HepG2 (cell line): Measurements from ENCODE around the gene FAM118A. TPM values are rescaled to one million over a fixed set of nuclear protein-coding genes. Genes with fewer than 3 reads are reported as not detected.
A peak's percentile ranks its signal among the peaks of the same experiment; 100 is the strongest.

ENCODE experiments used
- ADNP ChIP-seq: sonication (generic); formaldehyde crosslinking; IDR thresholded peaks from 2 replicates; pipeline ENCODE4 v1.4.0; 2020; ENCODE audit warnings: missing genetic modification reagents
- AKAP8 ChIP-seq: sonication (generic); formaldehyde crosslinking; IDR thresholded peaks from 2 replicates; pipeline ENCODE4 v1.5.1; 2020; ENCODE audit warnings: mild to moderate bottlenecking, missing genetic modification reagents
- CCDC6 ChIP-seq: sonication (generic); formaldehyde crosslinking; IDR thresholded peaks from 2 replicates; pipeline ENCODE4 v1.8.1; 2022; ENCODE audit warnings: mild to moderate bottlenecking, missing genetic modification reagents, moderate library complexity
- CHD4 ChIP-seq: fragments of 200-600 bp; sonication (generic); IDR thresholded peaks from 2 replicates; pipeline ENCODE4 v1.7.0; 2017; ENCODE audit warnings: mild to moderate bottlenecking, low read length, borderline replicate concordance
- CSRNP1 ChIP-seq: sonication (generic); formaldehyde crosslinking; IDR thresholded peaks from 2 replicates; pipeline ENCODE4 v1.8.1; 2023; ENCODE audit warnings: mild to moderate bottlenecking, missing genetic modification reagents
- GFI1 ChIP-seq: sonication (generic); formaldehyde crosslinking; IDR thresholded peaks from 2 replicates; pipeline ENCODE4 v1.5.0; 2020; ENCODE audit warnings: missing genetic modification reagents, mild to moderate bottlenecking, borderline replicate concordance
- IRF9 ChIP-seq: sonication (generic); formaldehyde crosslinking; IDR thresholded peaks from 2 replicates; pipeline ENCODE4 v1.8.0; 2022; ENCODE audit warnings: missing genetic modification reagents, mild to moderate bottlenecking, borderline replicate concordance
- KAT2B ChIP-seq: fragments of 150-350 bp; IDR thresholded peaks from 2 replicates; pipeline ENCODE4 v1.6.1; 2014; ENCODE audit warnings: low read depth, low read length, borderline replicate concordance
- KLF13 ChIP-seq: sonication (generic); formaldehyde crosslinking; IDR thresholded peaks from 2 replicates; pipeline ENCODE4 v1.4.0; 2020; ENCODE audit warnings: mild to moderate bottlenecking, missing genetic modification reagents
- KMT2B ChIP-seq: IDR thresholded peaks from 2 replicates; pipeline ENCODE4 v1.6.1; 2016; ENCODE audit warnings: missing genetic modification reagents, missing compliant biosample characterization
- MAF1 ChIP-seq: sonication (generic); formaldehyde crosslinking; IDR thresholded peaks from 2 replicates; pipeline ENCODE4 v1.5.0; 2020; ENCODE audit warnings: missing genetic modification reagents, borderline replicate concordance
- MTF1 ChIP-seq: sonication (generic); formaldehyde crosslinking; IDR thresholded peaks from 2 replicates; pipeline ENCODE4 v1.5.0; 2020; ENCODE audit warnings: missing genetic modification reagents
- MXD3 ChIP-seq: IDR thresholded peaks from 2 replicates; pipeline ENCODE4 v1.6.1; 2016; ENCODE audit warnings: mild to moderate bottlenecking, missing biosample characterization, missing genetic modification reagents
- PRDM4 ChIP-seq: sonication (generic); formaldehyde crosslinking; IDR thresholded peaks from 2 replicates; pipeline ENCODE4 v1.9.0; 2021; ENCODE audit warnings: missing genetic modification reagents, borderline replicate concordance
- SMARCC2 ChIP-seq: fragments of 450-650 bp; IDR thresholded peaks from 2 replicates; pipeline ENCODE4 v1.6.1; 2017; ENCODE audit warnings: antibody characterized with exemption, mild to moderate bottlenecking
- TFAP4 ChIP-seq: sonication (generic); IDR thresholded peaks from 2 replicates; pipeline ENCODE4 v1.6.1; 2016; ENCODE audit warnings: low read depth, borderline replicate concordance
- U2AF1 ChIP-seq: fragments of 200-400 bp; formaldehyde crosslinking; optimal IDR thresholded peaks from 2 replicates; pipeline ENCODE3; 2017; ENCODE audit warnings: mild to moderate bottlenecking, low read depth, low read length
- ZMYM2 ChIP-seq: sonication (generic); formaldehyde crosslinking; IDR thresholded peaks from 2 replicates; pipeline ENCODE4 v1.8.0; 2022; ENCODE audit warnings: mild to moderate bottlenecking, missing genetic modification reagents
- ZNF639 ChIP-seq: conservative IDR thresholded peaks from 2 replicates; pipeline ENCODE4 v1.6.1; 2018; ENCODE audit warnings: missing genetic modification reagents
- ZNF672 ChIP-seq: sonication (generic); formaldehyde crosslinking; IDR thresholded peaks from 2 replicates; pipeline ENCODE4 v1.8.1; 2022; ENCODE audit warnings: missing genetic modification reagents
- ZSCAN31 ChIP-seq: sonication (generic); formaldehyde crosslinking; IDR thresholded peaks from 2 replicates; pipeline ENCODE4 v1.5.0; 2020; ENCODE audit warnings: low read depth, mild to moderate bottlenecking, missing genetic modification reagents
- ZSCAN9 ChIP-seq: IDR thresholded peaks from 2 replicates; pipeline ENCODE4 v1.6.1; 2016; ENCODE audit warnings: borderline replicate concordance
- polyA plus RNA-seq, 8 experiments: library from polyadenylated mRNA; depleted of rRNA in 3 of 8; stranded (reverse) in 7 of 8; unstranded in 1 of 8; fragments of >200 nt; fragmentation: Illumina TruSeq in 4 of 8; extraction: Trizol in 4 of 8; gene quantifications; 2 replicates each; pipeline versions ENCODE4 v1.2.1 to v1.2.3, GENCODE V29; 2011 to 2016; ENCODE audit warnings: low read depth in 4 of 8, missing spikeins in 1 of 8, mixed read lengths in 1 of 8; ENCODE audit not compliant: insufficient read depth in 1 of 8
- total RNA-seq, 5 experiments: library from RNA; depleted of rRNA; stranded (reverse); fragments of >200 nt; fragmentation: Illumina TruSeq; extraction: Trizol; gene quantifications; 2 replicates each; pipeline ENCODE4 v1.2.3, GENCODE V29; 2016; ENCODE audit warnings: low read depth in 1 of 5

Gene FAM118A
- total and polyA plus RNA-seq, 2 of the 13 experiments (the other 11 are each of a cell fraction or from before 2014, with no cell fraction given): 36.7 to 48.2 TPM

GRCh38 chr22:45268958-45269844, 40.5 kb upstream of the FAM118A start (continued):
- TF ChIP-seq PRDM4 (CRISPR knock-in tag) (no peak), TFAP4 (no peak), IRF9 (0 out of 2 replicates have a peak, but pooled peaks have one; percentile 61), ADNP (CRISPR knock-in tag) (no peak), MTF1 (no peak), ZNF672 (no peak), CHD4 (no peak), U2AF1 (no peak), ZNF639 (0 out of 2 replicates have a peak, but pooled peaks have one; percentile 49), GFI1 (CRISPR knock-in tag) (no peak; the same call in 1 of the 2 replicates), KLF13 (CRISPR knock-in tag) (no peak), KAT2B (no peak), MAF1 (CRISPR knock-in tag) (no peak), CSRNP1 (CRISPR knock-in tag) (0 out of 2 replicates have a peak, but pooled peaks have one; percentile 29), ZSCAN31 (CRISPR knock-in tag) (no peak), CCDC6 (CRISPR knock-in tag) (peak; percentile 40; the same call in 1 of the 2 replicates), KMT2B (CRISPR knock-in tag) (no peak), AKAP8 (CRISPR knock-in tag) (no peak), MXD3 (peak; percentile 74; the same call in 1 of the 2 replicates), SMARCC2 (no peak), ZMYM2 (CRISPR knock-in tag) (no peak), ZSCAN9 (CRISPR knock-in tag) (no peak)
